Measurements from ENCODE around the gene LRRC42. TPM values are rescaled to one million over a fixed set of nuclear protein-coding genes. Genes with fewer than 3 reads are reported as not detected.

Gene LRRC42
- total and polyA plus RNA-seq, 9 donors = 14.5 to 29.1 (median 20.8) TPM

DNA sequence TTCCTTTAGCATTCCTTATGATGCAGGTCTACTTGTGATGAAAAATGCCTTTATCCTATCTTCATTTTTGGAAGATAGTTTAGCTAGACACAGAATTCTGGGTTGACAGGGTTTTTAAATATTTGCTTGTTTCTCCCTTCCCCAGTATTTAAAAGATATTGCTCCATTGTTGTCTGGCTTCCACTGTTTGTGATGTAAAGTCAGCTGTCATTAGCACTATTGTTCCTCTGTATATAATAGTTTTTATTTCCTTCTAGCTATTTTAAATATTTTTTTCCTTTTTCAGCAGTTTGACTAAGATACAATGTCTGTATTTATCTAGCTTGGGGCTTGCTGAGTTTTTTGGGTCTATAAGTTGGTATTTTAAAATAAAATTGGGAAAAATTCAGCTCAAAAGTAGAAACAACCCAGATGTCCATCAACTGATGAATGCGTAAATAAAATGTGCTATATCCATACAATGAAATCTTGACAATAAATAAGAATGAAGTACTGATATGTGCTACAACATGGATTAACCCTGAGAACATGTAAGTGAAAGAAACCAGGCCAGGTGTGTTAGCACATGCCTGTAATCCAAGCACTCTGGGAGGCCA is 11.9 kb upstream of the LRRC42 start:
- TF ChIP-seq POLR2A (IDR thresholded peaks at IDR 0.05) = no peak
- TF ChIP-seq, protein P1, sequence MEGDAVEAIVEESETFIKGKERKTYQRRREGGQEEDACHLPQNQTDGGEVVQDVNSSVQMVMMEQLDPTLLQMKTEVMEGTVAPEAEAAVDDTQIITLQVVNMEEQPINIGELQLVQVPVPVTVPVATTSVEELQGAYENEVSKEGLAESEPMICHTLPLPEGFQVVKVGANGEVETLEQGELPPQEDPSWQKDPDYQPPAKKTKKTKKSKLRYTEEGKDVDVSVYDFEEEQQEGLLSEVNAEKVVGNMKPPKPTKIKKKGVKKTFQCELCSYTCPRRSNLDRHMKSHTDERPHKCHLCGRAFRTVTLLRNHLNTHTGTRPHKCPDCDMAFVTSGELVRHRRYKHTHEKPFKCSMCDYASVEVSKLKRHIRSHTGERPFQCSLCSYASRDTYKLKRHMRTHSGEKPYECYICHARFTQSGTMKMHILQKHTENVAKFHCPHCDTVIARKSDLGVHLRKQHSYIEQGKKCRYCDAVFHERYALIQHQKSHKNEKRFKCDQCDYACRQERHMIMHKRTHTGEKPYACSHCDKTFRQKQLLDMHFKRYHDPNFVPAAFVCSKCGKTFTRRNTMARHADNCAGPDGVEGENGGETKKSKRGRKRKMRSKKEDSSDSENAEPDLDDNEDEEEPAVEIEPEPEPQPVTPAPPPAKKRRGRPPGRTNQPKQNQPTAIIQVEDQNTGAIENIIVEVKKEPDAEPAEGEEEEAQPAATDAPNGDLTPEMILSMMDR (IDR thresholded peaks at IDR 0.05) = no peak
- no peak for TF ChIP-seq EP300 (IDR thresholded peaks at IDR 0.05)
- Histone ChIP-seq H3K36me3 (no peaks in the 10 kb centered on the region), H3K4me3 (no peak overlapping the region), H3K27ac (no peak overlapping the region), H3K4me1 (ENCODE audit: insufficient read depth) (peaks cover 3% of the 10 kb centered on the region), H3K9me3 (no peaks in the 10 kb centered on the region), H3K27me3 (no peaks in the 10 kb centered on the region)
- intact Hi-C loops (cut with DNase I) = no loop called here
- DNase-seq = no peak
- 97 to 98% (median 97%) methylated on average over 1 of the region's 1 CpG for WGBS, 3 donors

DNA sequence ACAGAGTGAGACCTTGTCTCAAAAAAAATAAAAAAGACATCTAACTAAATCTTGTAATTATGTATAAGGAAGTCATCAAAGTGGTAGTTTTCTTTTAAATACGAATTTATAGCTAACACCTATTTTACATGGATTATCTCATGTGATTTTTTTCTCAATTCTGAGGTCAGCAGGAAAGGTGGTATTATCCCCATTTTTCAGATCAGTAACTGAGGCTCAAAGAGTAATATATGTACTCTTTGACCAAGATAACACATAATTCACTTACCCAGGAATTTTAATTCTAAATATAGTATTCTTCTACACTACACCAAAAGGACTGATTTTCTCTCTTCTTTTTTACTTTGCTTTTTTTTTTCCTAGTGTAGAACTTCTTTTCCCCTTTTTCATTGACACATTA is 9.7 kb upstream of the LRRC42 start:
- Histone ChIP-seq H3K4me3 (no peak overlapping the region), H3K27me3 (no peaks in the 10 kb centered on the region), H3K27ac (no peak overlapping the region), H3K4me1 (ENCODE audit: insufficient read depth) (peaks cover 3% of the 10 kb centered on the region), H3K36me3 (no peaks in the 10 kb centered on the region), H3K9me3 (no peaks in the 10 kb centered on the region)
- TF ChIP-seq EP300 (IDR thresholded peaks at IDR 0.05) = no peak
- TF ChIP-seq, protein P1 (IDR thresholded peaks at IDR 0.05) = no peak
- TF ChIP-seq POLR2A (IDR thresholded peaks at IDR 0.05) = no peak
- 91 to 95% (median 95%) methylated on average over 1 of the region's 1 CpG for WGBS, 3 donors
- no peak for DNase-seq
- intact Hi-C loops (cut with DNase I) = no loop called here

DNA sequence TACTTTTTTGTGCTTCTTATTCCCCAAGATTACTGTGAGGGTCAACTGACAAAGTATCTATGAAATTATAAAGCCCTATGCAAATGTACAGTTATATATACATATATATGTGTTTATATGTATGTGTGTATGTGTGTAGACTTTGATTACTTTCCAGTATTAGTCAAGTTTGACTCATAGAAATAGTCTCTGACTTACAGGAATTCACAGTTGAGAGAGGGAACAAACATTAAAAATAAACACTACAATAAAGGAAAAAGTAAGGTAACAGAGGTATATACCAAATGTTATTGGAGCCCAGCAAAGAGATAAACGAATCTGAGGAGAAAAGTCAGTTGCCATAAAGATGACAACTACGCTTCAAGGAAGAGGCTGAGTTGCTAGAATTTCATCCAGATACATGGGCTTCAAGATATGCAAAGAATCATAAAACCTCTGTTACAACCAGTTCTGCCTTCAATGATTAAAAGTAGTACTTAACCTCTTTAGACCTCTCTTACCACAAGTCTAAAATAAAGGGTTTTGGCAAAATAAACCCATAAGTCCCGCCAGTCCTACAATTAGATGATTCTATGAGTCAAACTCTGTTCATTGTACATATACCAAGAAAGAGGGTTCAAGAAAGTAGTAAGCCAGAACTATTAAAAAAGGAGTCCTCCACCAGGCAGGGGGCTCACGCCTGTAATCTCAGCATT is 7.9 kb upstream of the LRRC42 start:
- WGBS, 3 donors = 64 to 72% (median 65%) methylated on average over 4 of the region's 4 CpGs
- intact Hi-C loops (cut with DNase I) = no loop called here
- H3K27me3 ChIP-seq = no peaks in the 10 kb centered on the region

DNA sequence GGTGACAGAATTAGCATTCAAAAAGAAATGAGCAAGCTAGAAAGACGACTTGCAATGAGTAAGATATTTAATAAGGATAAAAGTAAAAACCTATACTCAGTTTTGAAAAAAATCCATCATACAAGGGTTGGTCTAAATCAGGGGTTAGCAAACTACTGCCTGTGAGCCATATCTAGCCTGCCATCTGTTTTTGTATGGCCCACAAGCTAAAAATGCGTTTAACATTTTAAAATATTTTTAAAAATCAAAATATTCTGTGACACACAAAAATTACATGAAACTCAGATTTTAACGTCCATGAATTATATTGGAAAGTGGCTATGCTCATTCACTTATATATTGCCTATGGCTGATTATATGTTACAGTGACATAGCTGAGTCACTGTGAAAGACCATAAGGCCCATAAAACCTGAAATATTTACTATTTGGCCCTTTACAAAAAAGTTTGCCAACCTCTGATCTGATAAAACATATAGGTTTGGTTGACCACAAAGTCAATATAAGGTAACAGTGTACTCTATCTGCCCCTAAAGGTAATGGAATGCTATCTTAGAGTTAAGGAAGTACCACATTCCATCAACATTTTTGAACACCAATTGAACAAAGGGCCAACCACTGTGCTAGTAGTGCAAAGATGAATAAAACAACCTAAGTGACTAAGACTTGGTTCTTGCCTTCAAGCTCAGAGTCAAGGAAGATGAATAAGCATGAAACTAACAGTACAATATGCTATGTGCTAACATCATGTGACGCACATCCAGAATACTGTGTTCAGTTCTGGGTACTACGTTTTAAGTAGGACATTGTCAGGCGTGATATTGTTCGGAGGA is 3.8 kb upstream of the LRRC42 start:
- intact Hi-C loops (cut with DNase I) = no loop called here

More for the DNA sequence above, 7.9 kb upstream of the LRRC42 start:
- H3K4me3 ChIP-seq = no peak overlapping the region
- no peaks in the 10 kb centered on the region for H3K9me3 ChIP-seq
- H3K36me3 ChIP-seq = no peaks in the 10 kb centered on the region
- TF ChIP-seq POLR2A (IDR thresholded peaks at IDR 0.05) = no peak
- no peak for DNase-seq
- H3K4me1 ChIP-seq (ENCODE audit: insufficient read depth) = peaks cover 3% of the 10 kb centered on the region
- no peak overlapping the region for H3K27ac ChIP-seq

More for the DNA sequence above, 3.8 kb upstream of the LRRC42 start:
- peaks cover 13% of the 10 kb centered on the region for H3K4me1 ChIP-seq (ENCODE audit: insufficient read depth)
- H3K27ac ChIP-seq = no peak overlapping the region
- DNase-seq = no peak
- no peak overlapping the region for H3K4me3 ChIP-seq
- H3K27me3 ChIP-seq = no peaks in the 10 kb centered on the region
- TF ChIP-seq, protein P1 (IDR thresholded peaks at IDR 0.05) = no peak
- no peak for TF ChIP-seq EP300 (IDR thresholded peaks at IDR 0.05)
- no peak for TF ChIP-seq POLR2A (IDR thresholded peaks at IDR 0.05)
- no peaks in the 10 kb centered on the region for H3K9me3 ChIP-seq
- H3K36me3 ChIP-seq = no peaks in the 10 kb centered on the region
- 86 to 91% (median 87%) methylated on average over 7 of the region's 7 CpGs for WGBS, 3 donors

Measured in ovary (tissue), 9 donors.